HCEC 1CT (cell line): Measurements from ENCODE around the gene IL17RE.
"Not testable (repeated sequence)": the region's sequence is repeated elsewhere in the genome, so short reads cannot be mapped to it uniquely, and the experiment has no call there.

ENCODE experiments used
- DNase-seq: peaks from one replicate; pipeline ENCODE4 v3.0.0-alpha.2; 2017

The IL17RE gene, protein sequence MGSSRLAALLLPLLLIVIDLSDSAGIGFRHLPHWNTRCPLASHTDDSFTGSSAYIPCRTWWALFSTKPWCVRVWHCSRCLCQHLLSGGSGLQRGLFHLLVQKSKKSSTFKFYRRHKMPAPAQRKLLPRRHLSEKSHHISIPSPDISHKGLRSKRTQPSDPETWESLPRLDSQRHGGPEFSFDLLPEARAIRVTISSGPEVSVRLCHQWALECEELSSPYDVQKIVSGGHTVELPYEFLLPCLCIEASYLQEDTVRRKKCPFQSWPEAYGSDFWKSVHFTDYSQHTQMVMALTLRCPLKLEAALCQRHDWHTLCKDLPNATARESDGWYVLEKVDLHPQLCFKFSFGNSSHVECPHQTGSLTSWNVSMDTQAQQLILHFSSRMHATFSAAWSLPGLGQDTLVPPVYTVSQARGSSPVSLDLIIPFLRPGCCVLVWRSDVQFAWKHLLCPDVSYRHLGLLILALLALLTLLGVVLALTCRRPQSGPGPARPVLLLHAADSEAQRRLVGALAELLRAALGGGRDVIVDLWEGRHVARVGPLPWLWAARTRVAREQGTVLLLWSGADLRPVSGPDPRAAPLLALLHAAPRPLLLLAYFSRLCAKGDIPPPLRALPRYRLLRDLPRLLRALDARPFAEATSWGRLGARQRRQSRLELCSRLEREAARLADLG

DNA sequence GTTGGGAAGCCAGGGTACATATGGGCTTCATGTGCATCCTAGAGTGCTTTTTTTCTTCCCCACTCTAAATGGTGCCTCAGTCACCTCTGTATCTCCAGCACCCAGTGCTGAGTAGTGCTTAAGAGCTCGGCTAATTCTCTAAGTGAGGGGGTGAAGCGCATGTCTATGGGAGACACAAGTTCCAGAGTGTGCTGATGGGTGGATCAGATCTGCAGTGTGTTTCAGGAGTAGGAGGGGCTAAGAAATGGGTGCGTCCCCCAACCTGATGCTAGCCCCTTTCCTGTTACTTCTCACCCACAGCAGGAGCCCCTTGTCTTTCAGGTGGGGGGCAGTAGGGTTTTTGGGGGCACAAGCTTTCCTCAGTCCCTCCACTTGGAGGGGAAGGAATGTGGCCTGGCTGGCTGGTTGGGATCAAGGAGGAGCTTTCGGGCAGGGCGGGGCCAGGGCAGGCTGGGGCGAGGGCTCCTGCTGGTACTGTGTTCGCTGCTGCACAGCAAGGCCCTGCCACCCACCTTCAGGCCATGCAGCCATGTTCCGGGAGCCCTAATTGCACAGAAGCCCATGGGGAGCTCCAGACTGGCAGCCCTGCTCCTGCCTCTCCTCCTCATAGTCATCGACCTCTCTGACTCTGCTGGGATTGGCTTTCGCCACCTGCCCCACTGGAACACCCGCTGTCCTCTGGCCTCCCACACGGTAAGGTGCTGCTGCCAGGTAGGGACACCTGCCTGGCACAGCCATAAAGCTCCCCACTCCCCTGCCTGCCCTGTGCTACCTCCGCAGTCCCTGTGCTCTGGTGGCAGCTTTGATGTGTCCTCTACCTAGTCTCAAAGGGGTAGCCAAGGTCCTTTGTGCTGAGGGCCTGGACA, at the start of gene IL17RE:
TSS of gene IL17RE (plus strand) at position 477 of the 866 bp plus-strand sequence. CDS start at position 562, 85 bp downstream.
- DNase-seq: no peak

- DNase-seq: not testable (repeated sequence)
These were observed 48.2 kb upstream of the IL17RE start for GRCh38 chr3:9854291-9854940.

- DNase-seq: no peak
These were observed 47.1 kb upstream of the IL17RE start for GRCh38 chr3:9855594-9855993.

GRCh38 chr3:9859530-9860025, 43.1 kb upstream of the IL17RE start:
- DNase-seq: no peak

DNA sequence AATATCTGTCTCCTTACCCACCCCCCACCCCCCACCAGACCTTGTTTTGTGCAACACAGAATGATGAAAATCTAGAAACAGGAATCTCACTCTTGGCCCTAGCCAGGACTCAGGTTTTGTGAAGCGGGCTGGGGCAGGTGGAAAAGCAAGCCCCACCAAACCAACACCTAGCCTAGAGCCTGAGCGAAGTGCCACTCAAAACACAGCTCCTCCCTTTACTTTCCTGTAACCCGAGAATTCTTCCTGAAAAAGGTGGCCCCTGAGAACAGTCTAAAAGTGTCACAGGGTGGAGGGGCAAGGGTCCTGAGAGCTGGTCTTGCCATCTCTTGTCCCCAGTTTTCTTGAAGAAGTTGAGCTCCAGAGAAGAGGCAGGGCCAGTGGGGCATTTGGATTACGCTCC, 41.4 kb upstream of the IL17RE start:
- DNase-seq: no peak

- DNase-seq: no peak
These were observed 41.0 kb upstream of the IL17RE start for GRCh38 chr3:9861626-9862130.

DNA sequence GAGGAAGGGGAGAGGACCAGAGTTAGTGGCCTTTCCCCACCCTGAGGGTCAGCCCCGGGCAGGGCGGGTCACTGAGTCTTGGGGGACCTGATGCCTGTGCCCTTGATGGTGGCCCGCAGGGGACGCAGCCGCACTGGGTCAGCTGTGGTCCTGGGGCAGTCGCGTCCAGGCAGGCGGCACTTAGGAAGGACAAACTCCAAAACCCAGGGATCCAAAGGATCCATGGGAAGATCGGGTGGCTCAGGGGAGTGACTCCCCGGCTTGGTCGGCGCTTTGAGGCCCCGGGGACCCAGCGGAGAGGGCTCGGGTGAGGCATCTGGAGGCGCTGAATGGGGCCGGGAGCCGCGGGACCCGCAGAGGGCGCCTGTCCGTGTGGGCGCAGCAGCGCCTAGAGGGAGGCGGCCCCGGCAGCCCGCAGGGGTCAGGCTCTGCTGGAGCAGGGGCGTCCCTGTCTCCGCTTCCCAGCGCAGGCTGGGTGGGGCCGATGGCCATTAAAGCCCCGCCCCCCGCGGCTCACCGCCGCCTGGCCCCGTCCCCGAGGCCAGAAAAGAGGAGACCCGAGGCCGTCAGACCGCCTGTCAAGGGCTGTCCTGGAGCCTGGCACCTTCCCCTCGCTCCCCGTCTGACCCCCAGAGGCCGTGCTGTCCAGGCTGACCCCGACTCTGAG, 40.1 kb upstream of the IL17RE start:
- peak; percentile 30 for DNase-seq

DNA sequence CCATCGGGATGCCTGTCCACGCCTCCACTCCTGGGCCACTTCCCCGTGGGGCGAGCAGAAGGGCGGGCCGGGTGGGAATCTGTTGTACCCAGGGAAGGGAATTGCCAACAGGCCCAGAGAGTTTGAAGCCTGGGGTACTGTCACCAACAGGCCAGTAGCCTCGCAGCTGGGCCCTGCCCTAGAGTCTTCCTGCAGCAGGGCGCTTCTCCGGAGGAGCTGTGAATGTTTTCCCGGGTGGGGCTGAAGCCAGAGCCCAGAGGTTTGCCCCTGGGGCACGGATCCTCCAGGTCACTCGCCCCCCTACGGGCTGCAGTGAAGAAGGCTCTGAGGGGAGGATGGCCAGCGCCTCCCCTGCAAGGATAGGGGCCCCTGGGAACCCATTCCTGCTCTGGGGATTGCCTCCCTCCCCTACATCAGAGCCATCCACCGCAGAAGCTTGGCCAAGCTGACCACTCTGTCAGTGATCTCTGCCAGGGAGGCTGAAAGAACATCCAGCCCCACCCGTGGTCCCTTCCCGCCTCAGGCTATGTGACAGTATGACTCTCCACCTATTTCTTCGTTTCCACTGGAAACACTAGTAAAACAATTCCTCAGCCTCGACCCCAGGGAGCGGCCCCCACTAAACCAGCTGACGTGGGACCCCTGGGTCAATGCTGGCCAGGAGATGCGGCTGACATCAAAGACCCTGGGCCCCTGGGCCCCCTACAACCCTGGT, 39.4 kb upstream of the IL17RE start:
- DNase-seq: no peak

- peak; percentile 52 for DNase-seq
These were observed 38.3 kb upstream of the IL17RE start for GRCh38 chr3:9864200-9864927.

DNA sequence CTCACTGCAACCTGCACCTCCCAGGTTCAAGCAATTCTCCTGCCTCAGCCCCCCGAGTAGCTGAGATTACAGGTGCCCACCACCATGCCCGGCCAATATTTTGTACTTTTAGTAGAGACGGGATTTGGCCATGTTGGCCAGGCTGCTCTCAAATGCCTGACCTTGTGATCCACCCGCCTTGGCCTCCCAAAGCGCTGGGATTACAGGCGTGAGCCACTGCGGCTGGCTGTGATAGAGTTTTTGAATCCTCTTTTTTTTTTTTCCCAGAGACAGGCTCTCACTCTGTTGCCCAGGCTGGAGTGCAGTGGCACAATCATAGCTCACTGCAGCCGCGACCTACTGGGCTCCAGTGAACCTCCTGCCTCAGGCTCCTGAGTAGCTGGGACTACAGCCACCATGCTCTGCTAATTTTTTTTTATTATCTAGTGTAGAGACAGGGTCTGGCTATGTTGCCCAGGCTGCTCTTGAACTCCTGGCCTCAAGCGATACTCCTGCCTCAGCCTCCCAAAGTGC, 37.5 kb upstream of the IL17RE start:
- DNase-seq: not testable (repeated sequence)

DNA sequence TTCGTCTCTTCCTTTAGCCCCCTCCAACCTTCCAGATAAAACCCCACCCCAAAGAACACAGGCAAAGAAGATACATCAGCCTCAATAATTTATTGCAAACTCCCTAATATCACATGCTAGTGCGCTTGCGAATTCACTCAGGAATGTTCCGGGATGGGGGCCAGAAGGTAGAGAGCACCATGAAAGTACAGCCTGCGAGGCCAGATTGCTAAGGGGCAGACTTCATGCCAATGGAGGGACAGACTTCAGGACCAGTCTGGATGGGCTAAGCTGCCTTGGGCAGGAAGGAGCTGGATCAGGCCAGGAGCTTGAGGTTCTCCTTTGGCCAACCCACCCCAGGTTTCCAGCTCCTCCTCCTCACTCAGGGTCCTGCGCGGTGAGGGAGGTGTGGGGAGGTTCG, 36.0 kb upstream of the IL17RE start:
- peak; percentile 69 for DNase-seq

DNA sequence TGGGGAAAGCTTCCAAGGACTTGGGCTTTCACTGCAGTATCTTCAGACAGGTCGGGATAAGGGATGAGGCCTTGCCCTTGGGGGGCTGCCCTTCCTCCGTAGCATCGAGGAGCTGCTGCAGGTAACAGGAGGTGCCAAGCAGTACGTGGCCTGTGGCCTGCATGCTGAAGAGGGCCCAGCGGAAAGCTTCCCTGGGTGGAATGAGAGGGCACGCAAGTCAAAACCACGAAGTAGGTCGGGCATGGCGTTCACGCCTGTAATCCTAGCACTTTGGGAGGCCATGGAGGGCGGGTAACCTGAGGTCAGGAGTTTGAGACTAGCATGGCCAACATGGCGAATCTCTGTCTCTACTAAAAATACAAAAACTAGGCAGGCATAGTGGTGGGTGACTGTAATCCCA, 35.5 kb upstream of the IL17RE start:
- DNase-seq: no peak

DNA sequence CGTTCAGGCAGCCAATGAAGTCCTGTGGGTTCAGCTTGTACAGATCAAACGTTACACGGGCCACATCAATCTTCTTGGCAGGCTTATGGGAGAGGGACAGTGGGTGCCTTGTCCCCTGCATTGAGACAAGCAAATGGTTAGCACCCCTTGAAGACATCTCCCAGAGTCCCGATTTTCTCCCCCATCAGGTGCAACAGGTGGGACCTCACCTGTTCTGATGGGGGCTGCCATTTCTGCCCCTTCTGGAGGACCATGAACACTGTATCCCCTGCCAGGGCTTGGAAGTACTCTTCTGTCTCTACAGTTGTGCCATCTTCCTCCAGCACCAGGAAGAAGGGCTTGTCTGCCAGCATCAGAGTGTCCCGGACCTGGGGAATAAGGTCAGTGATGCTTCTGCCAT, 32.7 kb upstream of the IL17RE start:
- DNase-seq: no peak

GRCh38 chr3:9870978-9871377, 31.7 kb upstream of the IL17RE start:
- peak; percentile 93 for DNase-seq

DNA sequence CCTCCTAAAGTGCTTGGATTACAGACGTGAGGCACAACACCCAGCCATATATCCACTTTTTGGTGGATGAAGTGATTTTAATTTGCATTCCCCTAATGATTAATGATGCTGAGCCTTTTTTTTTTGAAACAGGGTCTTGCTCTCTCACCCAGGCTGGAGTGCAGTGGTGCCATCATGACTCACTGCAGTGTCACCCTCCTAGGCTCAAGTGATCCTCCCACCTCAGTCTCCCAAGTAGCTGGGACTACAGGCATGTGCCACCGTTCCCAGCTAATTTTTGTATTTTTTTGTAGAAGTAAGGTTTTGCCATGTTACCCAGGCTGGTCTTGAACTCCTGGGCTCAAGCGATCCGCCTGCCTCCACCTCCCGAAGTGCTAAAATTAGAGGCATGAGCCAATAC, 30.6 kb upstream of the IL17RE start:
- not testable (repeated sequence) for DNase-seq

DNA sequence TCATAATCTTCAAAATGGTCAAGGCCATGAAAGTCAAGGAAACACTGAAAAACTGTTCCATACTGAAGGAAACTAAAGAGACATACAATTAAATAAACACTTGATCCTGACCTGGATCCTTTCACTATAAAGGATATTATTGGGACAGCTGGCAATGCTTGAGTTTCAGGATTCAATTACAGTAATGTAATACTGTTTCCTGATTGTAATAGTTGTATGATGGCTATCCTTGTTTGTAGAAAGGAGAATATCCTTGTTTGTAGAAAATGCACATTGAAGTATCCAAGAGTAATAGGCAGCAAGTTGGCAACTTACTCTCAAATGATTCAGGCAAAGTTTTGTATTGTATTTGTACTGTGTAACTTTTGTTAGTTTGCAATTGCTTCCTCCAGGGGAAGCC, 27.2 kb upstream of the IL17RE start:
- no peak for DNase-seq

- DNase-seq: not testable (repeated sequence)
These were observed 26.4 kb upstream of the IL17RE start for GRCh38 chr3:9876255-9876654.

GRCh38 chr3:9876991-9877390, 25.7 kb upstream of the IL17RE start:
- DNase-seq: no peak

DNA sequence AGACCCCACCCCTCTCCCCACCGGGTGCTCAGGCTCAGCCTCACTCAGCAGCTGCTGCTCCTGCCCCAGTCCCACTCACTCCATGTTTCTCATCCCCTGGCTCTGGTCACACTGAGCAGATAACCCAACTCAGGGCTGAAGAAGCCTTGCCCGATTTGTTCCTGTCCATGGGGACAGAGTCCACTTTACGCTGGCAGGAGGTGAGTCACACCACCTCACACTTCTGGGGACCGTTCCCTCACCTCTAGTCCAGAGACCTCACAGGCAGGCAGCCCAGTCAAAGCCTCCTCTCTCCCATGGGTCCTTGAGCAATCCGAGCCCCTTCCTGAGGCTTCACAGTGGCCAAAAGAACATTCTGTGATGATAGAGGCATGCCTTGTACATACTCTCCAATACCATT, 23.9 kb upstream of the IL17RE start:
- no peak for DNase-seq
